ENCODE data around the gene RECK.
A peak's percentile ranks its signal among the peaks of the same experiment; 100 is the strongest.

Gene RECK

GRCh38 chr9:36029765-36030528 is 6.8 kb upstream of the RECK start:
- DNase-seq = no peak

- DNase-seq = no peak
These were observed 5.8 kb upstream of the RECK start for GRCh38 chr9:36030871-36031270.

GRCh38 chr9:36031774-36032555 is 4.7 kb upstream of the RECK start:
- no peak for DNase-seq

GRCh38 chr9:36033788-36034187 is 2.9 kb upstream of the RECK start:
- DNase-seq = no peak

GRCh38 chr9:36034234-36034633 is 2.5 kb upstream of the RECK start:
- DNase-seq = no peak

GRCh38 chr9:36035006-36035405 is 1.7 kb upstream of the RECK start:
- DNase-seq = no peak

GRCh38 chr9:36036253-36036779 is 397 bp upstream of the RECK start:
- no peak for DNase-seq

GRCh38 chr9:36037549-36038122 is 923 bp downstream of the RECK start:
- DNase-seq = no peak

GRCh38 chr9:36039121-36039520 is 2.4 kb downstream of the RECK start:
- no peak for DNase-seq

- DNase-seq = no peak
These were observed 3.0 kb downstream of the RECK start for GRCh38 chr9:36039696-36040095.

GRCh38 chr9:36040271-36040925 is 3.7 kb downstream of the RECK start:
- DNase-seq = no peak

GRCh38 chr9:36041506-36041905 is 4.8 kb downstream of the RECK start:
- DNase-seq = no peak

GRCh38 chr9:36045610-36046009 is 8.9 kb downstream of the RECK start:
- no peak for DNase-seq

- peak; percentile 80 for DNase-seq
These were observed 10.2 kb downstream of the RECK start for GRCh38 chr9:36046923-36047322.

GRCh38 chr9:36049408-36049807 is 12.7 kb downstream of the RECK start:
- DNase-seq = no peak

GRCh38 chr9:36050476-36050875 is 13.8 kb downstream of the RECK start:
- DNase-seq = no peak

- no peak for DNase-seq
These were observed 14.6 kb downstream of the RECK start for GRCh38 chr9:36051317-36051716.

- DNase-seq = no peak
These were observed 17.3 kb downstream of the RECK start for GRCh38 chr9:36053971-36054370.

GRCh38 chr9:36056896-36057295 is 20.2 kb downstream of the RECK start:
- no peak for DNase-seq

- DNase-seq = no peak
These were observed 27.2 kb downstream of the RECK start for GRCh38 chr9:36063804-36064447.

GRCh38 chr9:36064448-36065037 is 27.8 kb downstream of the RECK start:
- no peak for DNase-seq

GRCh38 chr9:36074055-36074454 is 37.3 kb downstream of the RECK start:
- no peak for DNase-seq

Measured in DMS 273 treated with DMSO at 0.1 percent for 48 hours (cell line).